IPS-15b (cell line): Measurements from ENCODE around the gene ABCA2.
"Not testable (repeated sequence)": the region's sequence is repeated elsewhere in the genome, so short reads cannot be mapped to it uniquely, and the experiment has no call there.

Experiments
- H3K27me3 ChIP-seq: one replicate; pipeline ENCODE4 v1.6.1; 2013; ENCODE audit warnings: low read length; ENCODE audit not compliant: control insufficient read depth, insufficient read depth
- H3K36me3 ChIP-seq: one replicate; pipeline ENCODE4 v1.6.1; 2013; ENCODE audit warnings: low read length; ENCODE audit not compliant: control insufficient read depth, insufficient read depth
- H3K4me1 ChIP-seq: one replicate; pipeline ENCODE4 v1.6.1; 2013; ENCODE audit warnings: mild to moderate bottlenecking, low read length; ENCODE audit not compliant: control insufficient read depth, insufficient read depth
- H3K4me3 ChIP-seq: one replicate; pipeline ENCODE4 v1.5.1; 2013; ENCODE audit warnings: low read depth, low read length
- H3K9ac ChIP-seq: one replicate; pipeline ENCODE4 v1.6.1; 2013; ENCODE audit warnings: low read depth, mild to moderate bottlenecking, low read length
- H3K9me3 ChIP-seq: one replicate; pipeline ENCODE4 v1.6.1; 2013; ENCODE audit warnings: mild to moderate bottlenecking, low read length; ENCODE audit not compliant: control insufficient read depth, insufficient read depth

The ABCA2 gene

GRCh38 chr9:137069508-137070091 is 41.6 kb upstream of the ABCA2 start:
- Histone ChIP-seq H3K9ac (peak overlapping the region; percentile 47), H3K36me3 (peaks cover 10% of the 10 kb centered on the region), H3K4me3 (peak overlapping the region; percentile 66), H3K27me3 (peaks cover 11% of the 10 kb centered on the region), H3K4me1 (no peaks in the 10 kb centered on the region), H3K9me3 (no peaks in the 10 kb centered on the region)

- Histone ChIP-seq H3K36me3 (peaks cover 10% of the 10 kb centered on the region), H3K9ac (no peak overlapping the region), H3K4me1 (no peaks in the 10 kb centered on the region), H3K9me3 (no peaks in the 10 kb centered on the region), H3K27me3 (peaks cover 11% of the 10 kb centered on the region), H3K4me3 (peak overlapping the region; percentile 66)
These were observed 40.8 kb upstream of the ABCA2 start for GRCh38 chr9:137068539-137069507.

GRCh38 chr9:137067860-137068538 is 40.0 kb upstream of the ABCA2 start:
- Histone ChIP-seq H3K36me3 (peaks cover 10% of the 10 kb centered on the region), H3K9me3 (no peaks in the 10 kb centered on the region), H3K4me1 (no peaks in the 10 kb centered on the region), H3K4me3 (no peak overlapping the region), H3K27me3 (peaks cover 11% of the 10 kb centered on the region), H3K9ac (no peak overlapping the region)

GRCh38 chr9:137066096-137066861 is 38.2 kb upstream of the ABCA2 start:
- H3K9ac ChIP-seq, result no peak overlapping the region

GRCh38 chr9:137065336-137065967 is 37.4 kb upstream of the ABCA2 start:
- H3K27me3 ChIP-seq, result peaks cover 7% of the 10 kb centered on the region
- no peaks in the 10 kb centered on the region for H3K4me1 ChIP-seq
- peaks cover 10% of the 10 kb centered on the region for H3K36me3 ChIP-seq
- H3K9me3 ChIP-seq, result no peaks in the 10 kb centered on the region
- no peak overlapping the region for H3K9ac ChIP-seq
- no peak overlapping the region for H3K4me3 ChIP-seq

More at GRCh38 chr9:137066096-137066861, 38.2 kb upstream of the ABCA2 start:
- Histone ChIP-seq H3K4me3 (no peak overlapping the region), H3K4me1 (no peaks in the 10 kb centered on the region), H3K36me3 (peaks cover 10% of the 10 kb centered on the region), H3K27me3 (peaks cover 8% of the 10 kb centered on the region), H3K9me3 (no peaks in the 10 kb centered on the region)

GRCh38 chr9:137064880-137065164 is 36.8 kb upstream of the ABCA2 start:
- peaks cover 10% of the 10 kb centered on the region for H3K36me3 ChIP-seq
- H3K27me3 ChIP-seq, result peaks cover 7% of the 10 kb centered on the region
- H3K4me3 ChIP-seq, result no peak overlapping the region
- H3K4me1 ChIP-seq, result no peaks in the 10 kb centered on the region
- H3K9me3 ChIP-seq, result no peaks in the 10 kb centered on the region
- no peak overlapping the region for H3K9ac ChIP-seq

GRCh38 chr9:137064027-137064879 is 36.2 kb upstream of the ABCA2 start:
- Histone ChIP-seq H3K4me3 (no peak overlapping the region), H3K27me3 (peaks cover 4% of the 10 kb centered on the region), H3K9me3 (no peaks in the 10 kb centered on the region), H3K36me3 (peaks cover 10% of the 10 kb centered on the region), H3K4me1 (no peaks in the 10 kb centered on the region), H3K9ac (no peak overlapping the region)

- Histone ChIP-seq H3K36me3 (peaks cover 10% of the 10 kb centered on the region), H3K27me3 (no peaks in the 10 kb centered on the region), H3K4me1 (no peaks in the 10 kb centered on the region), H3K9ac (no peak overlapping the region), H3K4me3 (no peak overlapping the region), H3K9me3 (no peaks in the 10 kb centered on the region)
These were observed 35.4 kb upstream of the ABCA2 start for GRCh38 chr9:137063311-137064026.

GRCh38 chr9:137062798-137063197 is 34.8 kb upstream of the ABCA2 start:
- H3K4me1 ChIP-seq, H3K27me3 ChIP-seq, H3K9me3 ChIP-seq, H3K9ac ChIP-seq, H3K4me3 ChIP-seq, H3K36me3 ChIP-seq: not testable (repeated sequence)

GRCh38 chr9:137062384-137062783 is 34.3 kb upstream of the ABCA2 start:
- H3K9ac ChIP-seq, result no peak overlapping the region
- H3K27me3 ChIP-seq, result no peaks in the 10 kb centered on the region
- no peak overlapping the region for H3K4me3 ChIP-seq
- H3K9me3 ChIP-seq, result no peaks in the 10 kb centered on the region
- peaks cover 10% of the 10 kb centered on the region for H3K36me3 ChIP-seq
- no peaks in the 10 kb centered on the region for H3K4me1 ChIP-seq
